H1 (cell line): ENCODE data around the gene RNU7-1. TPM values are rescaled to one million over a fixed set of nuclear protein-coding genes. Genes with fewer than 3 reads are reported as not detected.

Experiments used
- CTCF ChIA-PET: fragments of 300-600 bp; sonication (Branson Sonifier 250); formaldehyde crosslinking; loops from one replicate; lab custom pipeline; 2021; ENCODE audit not compliant: partially characterized antibody; lab: Charles Lee
- POLR2A ChIA-PET: fragments of 300-600 bp; sonication (Branson Sonifier 250); formaldehyde crosslinking; loops from one replicate; lab custom pipeline; 2021; ENCODE audit warnings: inconsistent platforms; ENCODE audit not compliant: partially characterized antibody; lab: Charles Lee
- DNase-seq, 2 experiments: peaks; one replicate each; pipeline versions ENCODE4 v3.0.0 to v3.0.0-alpha.2; 2010 to 2022; ENCODE audit warnings: low spot score in 2 of 2, low read depth in 1 of 2, mixed read lengths in 1 of 2
- FAIRE-seq: peaks from 2 replicates; lab custom pipeline; 2011; peaks lifted over from hg19 to GRCh38; lab: Jason Lieb, UNC
- H2AFZ ChIP-seq: 2 replicates; pipeline ENCODE4 v1.8.1; 2012; ENCODE audit warnings: low read length, inconsistent platforms
- H2AK5ac ChIP-seq: 2 replicates; pipeline ENCODE4 v1.6.1; 2013; ENCODE audit warnings: low read depth, low read length
- H2BK120ac ChIP-seq: replicated peaks from 2 replicates; pipeline ENCODE3; 2013; ENCODE audit warnings: low read depth, low read length, inconsistent platforms
- H2BK12ac ChIP-seq: 2 replicates; pipeline ENCODE4 v1.6.1; 2013; ENCODE audit warnings: low read depth, low read length
- H2BK15ac ChIP-seq: 2 replicates; pipeline ENCODE4 v1.6.1; 2013; ENCODE audit warnings: low read length
- H2BK20ac ChIP-seq: 2 replicates; pipeline ENCODE4 v1.6.1; 2013; ENCODE audit warnings: low read length
- H2BK5ac ChIP-seq: 2 replicates; pipeline ENCODE4 v1.6.1; 2013; ENCODE audit warnings: low read depth, low read length
- H3K14ac ChIP-seq: 2 replicates; pipeline ENCODE4 v1.6.1; 2013; ENCODE audit warnings: inconsistent platforms; ENCODE audit not compliant: insufficient read length
- H3K18ac ChIP-seq: 2 replicates; pipeline ENCODE4 v1.6.1; 2013; ENCODE audit warnings: low read length; ENCODE audit errors: extremely low read depth
- H3K23ac ChIP-seq: 2 replicates; pipeline ENCODE4 v1.6.1; 2013; ENCODE audit warnings: inconsistent platforms; ENCODE audit not compliant: insufficient read length
- H3K23me2 ChIP-seq: 2 replicates; pipeline ENCODE4 v1.6.1; 2013; ENCODE audit warnings: low read depth, low read length
- H3K27ac ChIP-seq: 2 replicates; pipeline ENCODE4 v1.6.1; 2011; ENCODE audit warnings: low read depth, low read length, inconsistent platforms
- H3K27me3 ChIP-seq, 4 experiments: replicated peaks in 1 of 4; 1 replicate in 1 of 4; 2 replicates in 3 of 4; pipeline versions ENCODE4 v1.6.1 to v1.8.1; 2011 to 2013; ENCODE audit warnings: low read length in 3 of 4, mild to moderate bottlenecking in 3 of 4, inconsistent platforms in 2 of 4, mixed read lengths in 2 of 4, moderate library complexity in 1 of 4; ENCODE audit not compliant: control insufficient read depth in 3 of 4, insufficient read depth in 3 of 4; ENCODE audit errors: extremely low read depth in 1 of 4
- H3K36me3 ChIP-seq, 4 experiments: 2 replicates each; pipeline versions ENCODE4 v1.6.1 to v1.8.1; 2011 to 2013; ENCODE audit warnings: mild to moderate bottlenecking in 4 of 4, low read length in 3 of 4, moderate library complexity in 2 of 4, control low read depth in 1 of 4, inconsistent platforms in 1 of 4; ENCODE audit not compliant: insufficient read depth in 4 of 4, control insufficient read depth in 2 of 4
- H3K4ac ChIP-seq: replicated peaks from 2 replicates; pipeline ENCODE3; 2013; ENCODE audit warnings: low read length, low read depth, mixed read lengths, inconsistent platforms; ENCODE audit not compliant: insufficient read length
- H3K4me1 ChIP-seq, 4 experiments: replicated peaks in 1 of 4; 1 replicate in 1 of 4; 2 replicates in 3 of 4; pipeline versions ENCODE4 v1.6.1 to v1.8.1; 2011 to 2013; ENCODE audit warnings: low read length in 3 of 4, inconsistent platforms in 2 of 4, mixed read lengths in 1 of 4; ENCODE audit not compliant: insufficient read depth in 4 of 4, control insufficient read depth in 3 of 4
- H3K4me2 ChIP-seq, 2 experiments: 2 replicates each; pipeline versions ENCODE4 v1.6.1 to v1.8.1; 2011 to 2013; ENCODE audit warnings: low read depth in 2 of 2, low read length in 2 of 2, control low read depth in 1 of 2, inconsistent platforms in 1 of 2, mild to moderate bottlenecking in 1 of 2; ENCODE audit not compliant: insufficient read depth in 1 of 2
- H3K4me3 ChIP-seq, 4 experiments: fragments of 200-600, 300-600 bp in 1 of 4; sonication (generic), shearing (Covaris generic), sonication (Bioruptor Twin) in 1 of 4; 2 replicates each; pipeline versions ENCODE4 v1.5.1 to v1.8.1; 2011 to 2016; ENCODE audit warnings: low read length in 4 of 4, low read depth in 3 of 4, control low read depth in 2 of 4, inconsistent platforms in 2 of 4, mild to moderate bottlenecking in 2 of 4, mixed read lengths in 1 of 4, moderate library complexity in 1 of 4; ENCODE audit not compliant: insufficient read depth in 2 of 4; ENCODE audit errors: extremely low read depth in 1 of 4
- H3K56ac ChIP-seq: replicated peaks from 2 replicates; pipeline ENCODE3; 2013; ENCODE audit warnings: low read depth, mild to moderate bottlenecking, mixed read lengths, low read length, inconsistent platforms; ENCODE audit not compliant: insufficient read length
- H3K79me1 ChIP-seq: 2 replicates; pipeline ENCODE4 v1.6.1; 2013; ENCODE audit warnings: low read depth, low read length, control low read depth
- H3K79me2 ChIP-seq, 2 experiments: 2 replicates each; pipeline versions ENCODE4 v1.6.1 to v1.8.1; 2012 to 2013; ENCODE audit warnings: low read length in 2 of 2, mild to moderate bottlenecking in 2 of 2, inconsistent platforms in 1 of 2; ENCODE audit not compliant: insufficient read depth in 2 of 2, control insufficient read depth in 1 of 2
- H3K9ac ChIP-seq, 4 experiments: replicated peaks in 1 of 4; 1 replicate in 1 of 4; 2 replicates in 3 of 4; pipeline versions ENCODE4 v1.6.1 to v1.8.1; 2011 to 2013; ENCODE audit warnings: low read depth in 3 of 4, low read length in 3 of 4, control low read depth in 2 of 4, mild to moderate bottlenecking in 2 of 4, moderate library complexity in 2 of 4, inconsistent platforms in 1 of 4; ENCODE audit errors: extremely low read depth in 1 of 4
- H3K9me3 ChIP-seq, 2 experiments: 2 replicates each; pipeline versions ENCODE4 v1.6.1 to v1.8.1; 2012 to 2013; ENCODE audit warnings: mild to moderate bottlenecking in 2 of 2, moderate library complexity in 2 of 2, control low read depth in 1 of 2, inconsistent platforms in 1 of 2, low read depth in 1 of 2, low read length in 1 of 2, mixed read lengths in 1 of 2; ENCODE audit not compliant: insufficient read depth in 2 of 2
- H4K20me1 ChIP-seq, 2 experiments: replicated peaks in 1 of 2; 2 replicates each; pipeline versions ENCODE3 to v1.8.1; 2011 to 2013; ENCODE audit warnings: inconsistent platforms in 2 of 2, low read length in 2 of 2, mild to moderate bottlenecking in 1 of 2; ENCODE audit not compliant: insufficient read depth in 2 of 2, control insufficient read depth in 1 of 2
- H4K5ac ChIP-seq: 2 replicates; pipeline ENCODE4 v1.6.1; 2013; ENCODE audit warnings: low read length, low read depth, mixed read lengths, inconsistent platforms; ENCODE audit not compliant: insufficient read length
- H4K8ac ChIP-seq: 2 replicates; pipeline ENCODE4 v1.8.0; 2013; ENCODE audit warnings: mild to moderate bottlenecking, moderate library complexity, low read length, inconsistent platforms; ENCODE audit not compliant: insufficient read depth; ENCODE audit errors: extremely low read depth
- H4K91ac ChIP-seq: replicated peaks from 2 replicates; pipeline ENCODE3; 2013; ENCODE audit warnings: low read length, mixed read lengths, inconsistent platforms; ENCODE audit not compliant: insufficient read length
- CHD1 ChIP-seq: IDR thresholded peaks from 2 replicates; pipeline ENCODE4 v1.6.1; 2012; ENCODE audit warnings: low read depth, low read length, improper control_type of control experiment
- E2F6 ChIP-seq: IDR thresholded peaks from 2 replicates; pipeline ENCODE4 v1.6.1; 2012; ENCODE audit warnings: inconsistent platforms
- EGR1 ChIP-seq: IDR thresholded peaks from 2 replicates; pipeline ENCODE4 v1.6.1; 2011; ENCODE audit warnings: low read depth, low read length, borderline replicate concordance
- JUND ChIP-seq: IDR thresholded peaks from 2 replicates; pipeline ENCODE4 v1.6.1; 2011; ENCODE audit warnings: mild to moderate bottlenecking, improper control_type of control experiment, low read length
- MAFK ChIP-seq: IDR thresholded peaks from 2 replicates; pipeline ENCODE4 v1.6.1; 2012; ENCODE audit warnings: low read depth, mild to moderate bottlenecking, improper control_type of control experiment, low read length
- RAD21 ChIP-seq, 2 experiments: IDR thresholded peaks in 1 of 2; conservative IDR thresholded peaks in 1 of 2; 2 replicates each; pipeline ENCODE4 v1.6.1; 2011; ENCODE audit warnings: low read depth in 2 of 2, low read length in 2 of 2, improper control_type of control experiment in 1 of 2, inconsistent platforms in 1 of 2, mild to moderate bottlenecking in 1 of 2, moderate library complexity in 1 of 2
- RBBP5 ChIP-seq: IDR thresholded peaks from 2 replicates; pipeline ENCODE4 v1.7.1; 2012; ENCODE audit warnings: low read depth, mild to moderate bottlenecking, inconsistent platforms, low read length, moderate library complexity, borderline replicate concordance
- RNF2 ChIP-seq: fragments of 200-900, 300-1000 bp; sonication (generic); IDR thresholded peaks from 2 replicates; pipeline ENCODE4 v1.7.1; 2016; ENCODE audit warnings: borderline replicate concordance, low read depth, mild to moderate bottlenecking, antibody characterized with exemption, low read length; ENCODE audit not compliant: poor library complexity, severe bottlenecking; ENCODE audit errors: missing control alignments
- SRF ChIP-seq: IDR thresholded peaks from 2 replicates; pipeline ENCODE4 v1.6.1; 2011; ENCODE audit warnings: mild to moderate bottlenecking, low read depth, low read length, moderate library complexity
- SUZ12 ChIP-seq: fragments of 200-600 bp; sonication (generic); IDR thresholded peaks from 2 replicates; pipeline ENCODE4 v1.6.1; 2012; ENCODE audit warnings: mild to moderate bottlenecking, inconsistent platforms, low read length, moderate library complexity, mixed read lengths
- TCF12 ChIP-seq: IDR thresholded peaks from 2 replicates; pipeline ENCODE4 v1.6.1; 2011; ENCODE audit warnings: low read depth, mild to moderate bottlenecking, low read length
- WGBS, 2 experiments: shearing (Covaris generic) in 1 of 2; methylation state at CpG; one replicate each; pipeline versions ENCODE4 v1.1.6 to v1.1.7; 2013 to 2015; ENCODE audit warnings: low lambda C conversion rate in 2 of 2, mixed read lengths in 2 of 2, inconsistent platforms in 1 of 2, low coverage in 1 of 2, missing lambda C conversion rate in 1 of 2; ENCODE audit not compliant: insufficient replicate concordance in 2 of 2, insufficient coverage in 1 of 2, insufficient read length in 1 of 2; ENCODE audit errors: extremely low coverage in 1 of 2, missing lambda C conversion rate in 1 of 2; 5-methylcytosine and 5-hydroxymethylcytosine counted together
- polyA plus RNA-seq, 7 experiments: library from polyadenylated mRNA; depleted of rRNA in 3 of 7; stranded (reverse) in 5 of 7; unstranded in 2 of 7; fragments of >200 nt in 5 of 7; fragments of 200-250 nt in 2 of 7; gene quantifications; 1 replicate in 5 of 7; 2 replicates in 1 of 7; 4 replicates in 1 of 7; pipeline versions ENCODE4 v1.2.1 to v1.2.3, GENCODE V29; 2011 to 2013; ENCODE audit warnings: missing spikeins in 2 of 7, mixed read lengths in 2 of 7
- total RNA-seq: library from RNA; stranded (reverse); fragmentation: NEBNext Ultra II Directional; extraction: Animal tissue kit (Norgen Biotek cat#: 25700); gene quantifications from 2 replicates; pipeline ENCODE4 v1.2.1, GENCODE V29; 2021

RNU7-1 gene
- total and polyA plus RNA-seq, 2 of the 8 experiments (the other 6 are each of a cell fraction or from before 2014, with no cell fraction given), result not detected

- WGBS, 2 experiments, result 90 to 100% methylated on average over 2 to 11 of the region's 14 CpGs
- POLR2A ChIA-PET, result interaction anchor here (1.0 to 39.6 kb wide), 8 partner anchors 7 to 63 kb away, joined by 3 to 1027 read pairs (median 13); partner anchors contain the start of genes ATN1, C12orf57, LRRC23 and PTPN6
- Histone ChIP-seq H3K4me1 (peaks cover 0 to 18% (median 9%) of the 10 kb centered on the region in 4 experiments; a peak in 6 of 7 replicates), H2BK120ac (no peak overlapping the region), H3K36me3 (peaks cover 26 to 64% (median 43%) of the 10 kb centered on the region in 4 experiments), H2BK12ac (no peak overlapping the region), H2BK5ac (no peak overlapping the region), H3K56ac (no peak overlapping the region), H4K8ac (no peak overlapping the region), H4K20me1 (peaks cover 0 to 4% of the 10 kb centered on the region in 2 experiments), H4K5ac (no peak overlapping the region), H3K9me3 (no peaks in the 10 kb centered on the region), H3K9ac (no peak overlapping the region), H3K18ac (no peak overlapping the region), H2BK20ac (no peak overlapping the region), H3K27ac (no peak overlapping the region), H3K27me3 (no peaks in the 10 kb centered on the region), H2AK5ac (no peak overlapping the region), H3K4me3 (no peak overlapping the region), H2BK15ac (no peak overlapping the region), H3K23ac (no peak overlapping the region), H3K4me2 (no peak overlapping the region; a peak in 1 of 4 replicates), H2AFZ (no peak overlapping the region), H3K79me1 (peaks cover 4% of the 10 kb centered on the region), H3K14ac (no peak overlapping the region), H3K23me2 (peaks cover 11% of the 10 kb centered on the region; the same call in 1 of the 2 replicates), H4K91ac (no peak overlapping the region), H3K4ac (no peak overlapping the region), H3K79me2 (peaks cover 0 to 9% of the 10 kb centered on the region in 2 experiments; a peak in 1 of 4 replicates)
- CTCF ChIA-PET, result interaction anchor here (0.8 to 9.3 kb wide), 8 partner anchors 8 to 52 kb away, joined by 3 to 74 read pairs (median 5); partner anchors contain the start of gene LRRC23
- DNase-seq (no peak), FAIRE-seq (no peak)
- no peak for TF ChIP-seq JUND
- TF ChIP-seq EGR1, result no peak
- no peak for TF ChIP-seq RBBP5
- no peak for TF ChIP-seq SRF
- TF ChIP-seq CHD1, result no peak
- no peak for TF ChIP-seq TCF12
- no peak for TF ChIP-seq SUZ12
- TF ChIP-seq RAD21 (IDR thresholded peaks at IDR 0.05 in 1 of 2, conservative IDR thresholded peaks at IDR 0.05 in 1 of 2; ENCODE audit: low read depth in 2 of 2, low read length in 2 of 2), result no peak
- no peak for TF ChIP-seq E2F6
- no peak for TF ChIP-seq RNF2
- no peak for TF ChIP-seq MAFK
These were observed 26.0 kb upstream of the RNU7-1 start for GRCh38 chr12:6917491-6918231.
